HEK293T (cell line): ENCODE results near the gene C1D.

Source experiments
- CTCF ChIA-PET: fragments of 350-600 bp; formaldehyde crosslinking; extraction: SDS; loops from one replicate; lab custom pipeline; 2021; ENCODE audit warnings: antibody characterized with exemption, inconsistent platforms; lab: Yijun Ruan, JAX
- POLR2A ChIA-PET: fragments of 350-600 bp; formaldehyde crosslinking; extraction: SDS; loops from one replicate; lab custom pipeline; 2020; ENCODE audit warnings: antibody characterized with exemption, inconsistent platforms; lab: Yijun Ruan, JAX
- DNase-seq: peaks from one replicate; pipeline ENCODE4 v3.0.0; 2012; ENCODE audit warnings: mixed read lengths; ENCODE audit errors: extremely low spot score
- ARNT ChIP-seq: fragments of 450-650 bp; IDR thresholded peaks from 2 replicates; pipeline ENCODE4 v1.6.1; 2017; ENCODE audit warnings: mild to moderate bottlenecking
- BHLHE40 ChIP-seq: fragments of 450-650 bp; IDR thresholded peaks from 2 replicates; pipeline ENCODE4 v1.6.1; 2016; ENCODE audit warnings: mild to moderate bottlenecking, moderate library complexity, borderline replicate concordance
- CTBP1 ChIP-seq: fragments of 450-650 bp; IDR thresholded peaks from 2 replicates; pipeline ENCODE4 v1.6.1; 2016; ENCODE audit warnings: borderline replicate concordance
- ELF4 ChIP-seq: fragments of 450-650 bp; IDR thresholded peaks from 2 replicates; pipeline ENCODE4 v1.6.1; 2017; ENCODE audit warnings: antibody characterized with exemption
- FOXA1 ChIP-seq: fragments of 450-650 bp; IDR thresholded peaks from 2 replicates; pipeline ENCODE4 v1.6.1; 2016; ENCODE audit warnings: mild to moderate bottlenecking
- FOXK2 ChIP-seq: fragments of 450-650 bp; IDR thresholded peaks from 2 replicates; pipeline ENCODE4 v1.6.1; 2016; ENCODE audit warnings: mild to moderate bottlenecking
- FOXM1 ChIP-seq: fragments of 450-650 bp; IDR thresholded peaks from 2 replicates; pipeline ENCODE4 v1.6.1; 2017; ENCODE audit warnings: mild to moderate bottlenecking, borderline replicate concordance
- HDGF ChIP-seq: fragments of 450-650 bp; IDR thresholded peaks from 2 replicates; pipeline ENCODE4 v1.6.1; 2017; ENCODE audit warnings: antibody characterized with exemption, borderline replicate concordance
- L3MBTL2 ChIP-seq: fragments of 450-650 bp; conservative IDR thresholded peaks from 2 replicates; pipeline ENCODE4 v1.6.1; 2016; ENCODE audit warnings: mild to moderate bottlenecking
- LEF1 ChIP-seq: fragments of 450-650 bp; IDR thresholded peaks from 2 replicates; pipeline ENCODE4 v1.6.1; 2017; ENCODE audit warnings: mild to moderate bottlenecking, borderline replicate concordance
- NFRKB ChIP-seq: fragments of 450-650 bp; IDR thresholded peaks from 2 replicates; pipeline ENCODE4 v1.6.1; 2016; ENCODE audit warnings: mild to moderate bottlenecking, moderate library complexity
- SP1 ChIP-seq: fragments of 450-650 bp; IDR thresholded peaks from 2 replicates; pipeline ENCODE4 v1.6.1; 2017
- SUZ12 ChIP-seq: fragments of 450-650 bp; IDR thresholded peaks from 2 replicates; pipeline ENCODE4 v1.6.1; 2016; ENCODE audit warnings: mild to moderate bottlenecking
- TARDBP ChIP-seq: fragments of 450-650 bp; IDR thresholded peaks from 2 replicates; pipeline ENCODE4 v1.6.1; 2016
- ZNF384 ChIP-seq: fragments of 450-650 bp; IDR thresholded peaks from 2 replicates; pipeline ENCODE4 v1.6.1; 2016
- TF ChIP-seq, protein P1 (sequence below): fragments of 450-650 bp; IDR thresholded peaks from 2 replicates; pipeline ENCODE4 v1.6.1; 2016

Gene C1D

DNA sequence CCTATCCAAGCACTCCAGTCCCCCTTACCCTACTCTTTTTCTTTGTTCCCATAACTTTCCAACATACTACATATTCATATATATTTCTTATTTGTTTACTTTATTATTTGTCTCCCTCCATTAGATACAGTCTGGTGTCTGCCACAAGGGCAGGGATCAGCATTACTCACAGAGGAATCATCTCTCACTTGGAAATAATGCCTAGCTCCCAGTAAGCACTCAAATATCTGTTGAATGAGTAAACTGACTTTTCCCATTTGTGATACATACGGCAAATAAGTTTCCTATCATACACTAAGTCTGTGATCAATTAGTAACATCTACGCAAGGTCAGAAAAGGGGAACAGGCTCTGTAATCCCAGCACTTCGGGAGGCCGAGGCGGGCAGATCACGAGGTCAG is 18.7 kb downstream of the C1D start:
- ChIA-PET POLR2A (interaction anchor here (2.2 kb wide), 1 partner anchor 19 kb away, joined by 14 read pairs; the partner anchor contains the start of gene C1D), CTCF (no interaction called here)
- no peak for DNase-seq
- no peak for TF ChIP-seq ELF4
- TF ChIP-seq ZNF384, result no peak
- no peak for TF ChIP-seq TARDBP
- TF ChIP-seq L3MBTL2, result no peak
- no peak for TF ChIP-seq CTBP1
- TF ChIP-seq, protein P1, sequence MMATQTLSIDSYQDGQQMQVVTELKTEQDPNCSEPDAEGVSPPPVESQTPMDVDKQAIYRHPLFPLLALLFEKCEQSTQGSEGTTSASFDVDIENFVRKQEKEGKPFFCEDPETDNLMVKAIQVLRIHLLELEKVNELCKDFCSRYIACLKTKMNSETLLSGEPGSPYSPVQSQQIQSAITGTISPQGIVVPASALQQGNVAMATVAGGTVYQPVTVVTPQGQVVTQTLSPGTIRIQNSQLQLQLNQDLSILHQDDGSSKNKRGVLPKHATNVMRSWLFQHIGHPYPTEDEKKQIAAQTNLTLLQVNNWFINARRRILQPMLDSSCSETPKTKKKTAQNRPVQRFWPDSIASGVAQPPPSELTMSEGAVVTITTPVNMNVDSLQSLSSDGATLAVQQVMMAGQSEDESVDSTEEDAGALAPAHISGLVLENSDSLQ, result no peak
- TF ChIP-seq LEF1, result no peak
- TF ChIP-seq ARNT, result no peak
- no peak for TF ChIP-seq NFRKB
- no peak for TF ChIP-seq FOXA1
- TF ChIP-seq SUZ12, result no peak
- TF ChIP-seq SP1, result no peak
- no peak for TF ChIP-seq FOXM1
- no peak for TF ChIP-seq FOXK2
- no peak for TF ChIP-seq HDGF
- no peak for TF ChIP-seq BHLHE40

DNA sequence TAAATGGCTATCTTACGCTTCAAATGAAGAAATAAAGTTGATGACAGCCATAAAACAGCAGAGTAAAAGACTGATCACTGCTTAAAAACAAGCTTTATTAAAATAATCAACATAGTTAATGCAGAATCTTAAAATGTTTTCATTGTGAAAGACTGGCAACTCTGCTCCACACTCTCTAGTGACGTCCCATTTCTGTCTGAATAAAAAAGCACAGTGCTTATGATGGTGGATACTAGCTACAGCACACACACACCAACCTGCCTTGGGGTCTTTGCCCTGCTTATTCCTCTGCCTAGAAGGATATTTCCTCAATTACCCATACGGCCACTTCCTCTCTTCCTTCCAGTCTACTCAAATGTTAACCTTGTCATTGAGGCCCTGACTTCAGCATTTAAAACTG is 19.1 kb downstream of the C1D start:
- ChIA-PET POLR2A (interaction anchor here (2.2 kb wide), 1 partner anchor 20 kb away, joined by 14 read pairs; the partner anchor contains the start of gene C1D), CTCF (no interaction called here)
- TF ChIP-seq NFRKB, result no peak
- TF ChIP-seq FOXM1, result no peak
- TF ChIP-seq, protein P1, result no peak
- no peak for TF ChIP-seq SP1
- no peak for DNase-seq

DNA sequence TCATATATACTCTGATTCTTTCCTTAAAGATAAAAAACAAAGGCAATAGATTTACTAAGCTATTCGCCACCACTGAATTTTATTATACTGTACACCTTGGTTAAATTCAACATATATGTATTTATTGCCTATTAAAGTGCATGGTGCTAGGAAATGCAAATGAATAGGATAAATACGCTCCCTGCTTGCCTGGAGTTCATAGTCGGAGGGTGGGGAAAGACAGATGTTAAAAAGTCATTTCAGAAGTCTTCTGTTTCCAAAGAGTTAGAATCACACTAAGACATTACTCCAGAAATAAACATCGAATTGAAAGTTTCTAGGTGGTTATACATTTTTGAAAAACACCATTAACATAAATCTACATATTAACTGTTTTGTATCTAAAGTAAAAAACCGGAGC is 19.8 kb downstream of the C1D start:
- no peak for DNase-seq
- no peak for TF ChIP-seq FOXK2
- no peak for TF ChIP-seq ZNF384
- TF ChIP-seq CTBP1, result no peak
- no peak for TF ChIP-seq FOXA1
- TF ChIP-seq L3MBTL2, result no peak
- POLR2A ChIA-PET, result no interaction called here
- CTCF ChIA-PET, result no interaction called here

DNA sequence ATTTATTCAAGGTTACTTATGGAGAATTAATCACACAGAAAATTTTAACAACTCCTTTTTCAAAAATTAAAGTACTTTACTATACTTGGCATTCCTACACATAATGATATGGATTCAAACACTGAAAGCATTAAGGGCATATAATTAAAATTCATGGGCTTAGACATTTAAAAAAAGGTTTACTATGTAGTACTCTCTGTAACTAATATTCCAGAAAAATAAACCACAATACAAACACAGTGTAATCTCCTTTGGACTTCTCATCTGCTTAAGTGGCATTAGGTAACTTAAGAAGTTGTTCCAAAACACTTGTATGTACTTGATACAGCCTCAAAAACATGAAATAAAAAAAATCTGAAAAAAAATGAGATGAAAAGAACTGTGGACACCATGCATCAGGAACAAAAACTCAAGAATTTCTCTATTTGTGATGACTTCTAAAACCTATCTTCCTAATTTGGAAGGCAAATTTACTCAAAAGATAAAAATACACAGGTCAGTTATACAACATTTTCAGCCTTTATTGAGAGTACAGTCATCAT is 21.0 kb downstream of the C1D start:
- ChIA-PET CTCF (no interaction called here), POLR2A (no interaction called here)
- TF ChIP-seq FOXK2 (no peak), TARDBP (no peak), ZNF384 (no peak; the same call in 1 of the 2 replicates)
- DNase-seq, result no peak

DNA sequence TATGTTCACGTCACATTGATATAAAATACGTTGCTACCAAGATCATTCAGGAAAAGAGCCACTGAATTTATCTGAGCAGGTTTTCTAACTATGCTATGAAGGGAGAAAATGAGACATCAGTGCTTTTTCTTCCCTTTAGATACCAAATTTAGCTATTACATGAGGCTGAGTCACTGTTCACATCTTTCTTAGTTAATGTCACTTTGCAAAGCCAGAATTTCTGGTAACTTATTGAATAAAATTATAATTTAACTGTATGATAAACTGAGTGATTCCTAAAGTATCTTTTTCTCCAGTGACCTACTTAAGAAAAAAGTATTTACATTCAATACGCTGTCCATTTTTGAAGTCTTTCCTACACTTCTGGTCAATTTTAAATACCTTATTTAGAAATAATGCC is 22.7 kb downstream of the C1D start:
- CTCF ChIA-PET, result no interaction called here
- POLR2A ChIA-PET, result interaction anchor here (1.0 kb wide), 1 partner anchor 23 kb away, joined by 4 read pairs; the partner anchor contains the start of gene C1D
- no peak for DNase-seq
- no peak for TF ChIP-seq SP1
- TF ChIP-seq HDGF, result no peak
- TF ChIP-seq NFRKB, result no peak
- no peak for TF ChIP-seq FOXK2
- TF ChIP-seq ZNF384, result no peak
- TF ChIP-seq BHLHE40, result no peak
- TF ChIP-seq L3MBTL2, result no peak
- no peak for TF ChIP-seq FOXM1
- TF ChIP-seq LEF1, result no peak
- no peak for TF ChIP-seq ELF4

DNA sequence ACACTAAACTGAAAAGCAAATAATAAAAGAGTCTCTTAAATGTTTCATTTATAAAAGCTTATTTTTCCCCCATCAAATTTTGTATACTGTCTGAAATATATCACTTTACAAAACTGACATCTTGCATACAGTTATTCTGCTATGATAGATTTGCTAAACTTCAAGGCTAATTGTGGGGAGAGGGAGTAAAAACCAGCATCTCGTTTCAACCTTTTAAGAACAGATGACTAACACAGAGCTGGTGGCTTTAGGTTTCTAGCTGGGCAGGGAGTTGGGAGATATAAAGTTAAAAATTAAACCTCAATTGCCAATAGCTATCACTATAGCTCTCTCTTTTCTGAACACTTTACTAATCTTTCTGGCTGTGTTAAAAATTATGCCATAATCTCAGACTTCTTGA is 23.5 kb downstream of the C1D start:
- CTCF ChIA-PET, result no interaction called here
- no peak for DNase-seq
- POLR2A ChIA-PET, result interaction anchor here (1.0 kb wide), 1 partner anchor 24 kb away, joined by 4 read pairs; the partner anchor contains the start of gene C1D
- TF ChIP-seq ARNT (no peak), HDGF (no peak)

DNA sequence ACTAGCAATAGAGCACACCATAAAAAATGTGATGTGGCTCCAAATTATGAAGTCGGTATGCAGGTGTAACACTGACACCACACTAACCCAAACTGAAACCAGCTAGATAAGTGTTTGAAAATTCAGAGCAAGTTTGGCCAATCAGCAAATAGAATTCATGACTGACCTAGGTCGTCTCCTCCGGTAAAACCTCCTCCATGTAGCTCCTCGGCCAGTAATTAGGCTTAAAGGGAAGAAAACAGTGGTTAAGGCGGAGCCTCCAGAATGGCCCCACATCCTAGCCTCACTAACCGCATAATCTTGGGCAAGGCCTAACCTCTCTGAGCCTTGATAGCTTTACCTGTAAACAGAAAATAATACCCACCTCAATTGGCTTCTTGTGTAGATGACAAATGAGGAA is 30.1 kb downstream of the C1D start:
- no peak for DNase-seq
- ChIA-PET CTCF (no interaction called here), POLR2A (no interaction called here)
- no peak for TF ChIP-seq TARDBP

DNA sequence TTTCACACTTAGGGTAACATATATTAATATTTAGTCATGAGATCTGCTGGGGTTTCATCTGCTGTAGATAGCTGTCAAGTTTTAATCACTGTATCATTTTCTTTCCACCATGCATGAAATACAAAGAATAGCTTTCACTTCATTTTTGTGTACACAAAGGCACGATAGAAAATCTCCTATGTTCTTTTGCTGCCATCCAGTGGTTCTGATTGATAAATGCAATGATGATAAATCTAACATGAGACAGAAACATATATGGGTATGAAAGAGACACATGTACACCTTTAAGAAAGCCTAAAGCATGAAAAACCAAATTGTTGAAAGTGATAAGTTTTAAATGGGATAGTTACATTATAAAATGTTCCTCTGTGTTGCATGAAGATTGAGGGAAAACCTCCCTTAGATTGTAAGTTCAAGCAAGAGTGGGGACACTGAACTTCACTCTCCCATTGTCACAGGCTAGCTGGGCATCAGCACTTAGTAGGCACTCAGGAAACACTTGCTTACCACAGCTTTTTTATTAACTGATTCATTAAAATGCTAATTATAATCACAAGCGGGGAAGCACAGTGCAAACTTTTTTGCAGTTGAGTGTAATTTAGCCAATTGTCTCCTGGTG is 31.2 kb downstream of the C1D start:
- POLR2A ChIA-PET, result no interaction called here

More for the DNA sequence above, 31.2 kb downstream of the C1D start:
- peak; percentile 27 for DNase-seq
- TF ChIP-seq L3MBTL2, result no peak
- TF ChIP-seq, protein P1, result peak; percentile 49
- CTCF ChIA-PET, result interaction anchor here (0.7 to 1.1 kb wide), 3 partner anchors 31 to 133 kb away, joined by 3 to 4 read pairs (median 3); partner anchors contain the start of gene C1D
